Esophagus muscularis mucosa (tissue), 4 donors: Measurements from ENCODE around the gene SFT2D1.

ENCODE experiments used
- EP300 ChIP-seq: sonication (generic); formaldehyde crosslinking; IDR thresholded peaks from one replicate; pipeline ENCODE4 v1.6.1; 2017; ENCODE audit warnings: antibody characterized with exemption
- POLR2A ChIP-seq: fragments of 450-650 bp; IDR thresholded peaks from one replicate; pipeline ENCODE4 v1.6.1; 2017; ENCODE audit warnings: antibody characterized with exemption, moderate library complexity, mild to moderate bottlenecking, low read depth
- POLR2AphosphoS5 ChIP-seq, 2 donors: sonication (generic); formaldehyde crosslinking; IDR thresholded peaks; one replicate each; pipeline ENCODE4 v1.6.1; 2017; ENCODE audit warnings: antibody characterized with exemption in 2 of 2
- TF ChIP-seq, protein P1 (sequence below), 3 experiments: fragments of 200-600 bp in 2 of 3; fragments of 450-650 bp in 1 of 3; sonication (generic) in 2 of 3; IDR thresholded peaks; one replicate each; pipeline ENCODE4 v1.5.1; 2017 to 2019; ENCODE audit warnings: antibody characterized with exemption in 3 of 3, mild to moderate bottlenecking in 2 of 3, moderate library complexity in 1 of 3

- TF ChIP-seq, protein P1, sequence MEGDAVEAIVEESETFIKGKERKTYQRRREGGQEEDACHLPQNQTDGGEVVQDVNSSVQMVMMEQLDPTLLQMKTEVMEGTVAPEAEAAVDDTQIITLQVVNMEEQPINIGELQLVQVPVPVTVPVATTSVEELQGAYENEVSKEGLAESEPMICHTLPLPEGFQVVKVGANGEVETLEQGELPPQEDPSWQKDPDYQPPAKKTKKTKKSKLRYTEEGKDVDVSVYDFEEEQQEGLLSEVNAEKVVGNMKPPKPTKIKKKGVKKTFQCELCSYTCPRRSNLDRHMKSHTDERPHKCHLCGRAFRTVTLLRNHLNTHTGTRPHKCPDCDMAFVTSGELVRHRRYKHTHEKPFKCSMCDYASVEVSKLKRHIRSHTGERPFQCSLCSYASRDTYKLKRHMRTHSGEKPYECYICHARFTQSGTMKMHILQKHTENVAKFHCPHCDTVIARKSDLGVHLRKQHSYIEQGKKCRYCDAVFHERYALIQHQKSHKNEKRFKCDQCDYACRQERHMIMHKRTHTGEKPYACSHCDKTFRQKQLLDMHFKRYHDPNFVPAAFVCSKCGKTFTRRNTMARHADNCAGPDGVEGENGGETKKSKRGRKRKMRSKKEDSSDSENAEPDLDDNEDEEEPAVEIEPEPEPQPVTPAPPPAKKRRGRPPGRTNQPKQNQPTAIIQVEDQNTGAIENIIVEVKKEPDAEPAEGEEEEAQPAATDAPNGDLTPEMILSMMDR (IDR thresholded peaks at IDR 0.05), result no peak
- TF ChIP-seq EP300 (no peak), POLR2A (no peak), POLR2AphosphoS5 (IDR thresholded peaks at IDR 0.05) (no peak)
These were observed 71.0 kb downstream of the SFT2D1 start for GRCh38 chr6:166271376-166271765.
